Measurements from ENCODE around the gene RBPJ.

The RBPJ gene

DNA sequence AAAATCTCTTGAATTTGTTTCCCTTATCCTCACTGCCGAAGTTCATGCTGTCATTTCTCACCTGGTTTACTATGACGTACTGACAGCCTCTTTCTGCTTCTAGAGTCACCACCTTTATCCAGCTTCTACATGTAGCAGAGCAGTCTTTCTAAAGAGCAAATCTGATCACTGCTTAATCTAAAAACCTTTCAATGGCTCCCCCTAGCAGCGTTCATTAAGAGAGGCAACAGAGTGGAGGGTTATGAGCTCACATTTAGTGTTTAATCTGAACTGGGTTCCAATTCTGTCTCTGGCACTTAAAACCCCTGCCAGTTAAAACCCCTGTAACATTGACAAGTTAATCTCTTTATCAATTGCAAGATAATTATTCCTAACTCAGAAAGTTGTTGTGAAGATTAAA is 4.4 kb downstream of the RBPJ start:
- no peaks in the 10 kb centered on the region for H3K36me3 ChIP-seq
- H3K4me3 ChIP-seq = no peak overlapping the region
- TF ChIP-seq, protein P1, sequence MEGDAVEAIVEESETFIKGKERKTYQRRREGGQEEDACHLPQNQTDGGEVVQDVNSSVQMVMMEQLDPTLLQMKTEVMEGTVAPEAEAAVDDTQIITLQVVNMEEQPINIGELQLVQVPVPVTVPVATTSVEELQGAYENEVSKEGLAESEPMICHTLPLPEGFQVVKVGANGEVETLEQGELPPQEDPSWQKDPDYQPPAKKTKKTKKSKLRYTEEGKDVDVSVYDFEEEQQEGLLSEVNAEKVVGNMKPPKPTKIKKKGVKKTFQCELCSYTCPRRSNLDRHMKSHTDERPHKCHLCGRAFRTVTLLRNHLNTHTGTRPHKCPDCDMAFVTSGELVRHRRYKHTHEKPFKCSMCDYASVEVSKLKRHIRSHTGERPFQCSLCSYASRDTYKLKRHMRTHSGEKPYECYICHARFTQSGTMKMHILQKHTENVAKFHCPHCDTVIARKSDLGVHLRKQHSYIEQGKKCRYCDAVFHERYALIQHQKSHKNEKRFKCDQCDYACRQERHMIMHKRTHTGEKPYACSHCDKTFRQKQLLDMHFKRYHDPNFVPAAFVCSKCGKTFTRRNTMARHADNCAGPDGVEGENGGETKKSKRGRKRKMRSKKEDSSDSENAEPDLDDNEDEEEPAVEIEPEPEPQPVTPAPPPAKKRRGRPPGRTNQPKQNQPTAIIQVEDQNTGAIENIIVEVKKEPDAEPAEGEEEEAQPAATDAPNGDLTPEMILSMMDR (IDR thresholded peaks at IDR 0.05) = no peak
- intact Hi-C loops (cut with DNase I; ENCODE audit: low total_unique reads) = no loop called here
- peaks cover 0 to 36% (median 28%) of the 10 kb centered on the region in 4 donors for H3K4me1 ChIP-seq
- H3K27ac ChIP-seq = no peak overlapping the region
- H3K27me3 ChIP-seq = no peaks in the 10 kb centered on the region
- no peak for DNase-seq
- H3K9me3 ChIP-seq = no peaks in the 10 kb centered on the region

DNA sequence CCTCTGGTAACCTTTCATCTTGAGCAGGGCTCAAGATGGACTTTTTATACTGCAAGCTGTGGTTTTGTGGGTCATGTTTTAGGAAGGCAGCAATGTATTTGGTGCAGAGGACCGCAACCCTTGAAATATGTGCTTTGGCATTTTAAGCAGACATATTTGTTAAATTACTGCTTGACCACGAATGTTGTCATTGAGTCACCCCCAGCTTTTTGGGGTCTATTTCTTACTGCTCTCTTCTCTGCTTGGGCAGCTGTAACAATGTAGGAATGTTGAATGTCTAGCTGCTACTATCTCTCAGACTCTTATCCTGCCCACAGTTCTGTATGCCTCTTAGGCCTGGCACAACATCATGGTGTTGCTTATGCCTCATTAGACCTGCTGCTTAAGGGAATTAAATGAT is 6.0 kb downstream of the RBPJ start:
- TF ChIP-seq, protein P1 (IDR thresholded peaks at IDR 0.05) = no peak
- no peaks in the 10 kb centered on the region for H3K27me3 ChIP-seq
- no peaks in the 10 kb centered on the region for H3K36me3 ChIP-seq
- no peak overlapping the region for H3K27ac ChIP-seq
- H3K4me1 ChIP-seq = peaks cover 0 to 38% (median 29%) of the 10 kb centered on the region in 4 donors
- H3K4me3 ChIP-seq = no peak overlapping the region
- no peaks in the 10 kb centered on the region for H3K9me3 ChIP-seq
- intact Hi-C loops (cut with DNase I; ENCODE audit: low total_unique reads) = no loop called here
- no peak for DNase-seq

DNA sequence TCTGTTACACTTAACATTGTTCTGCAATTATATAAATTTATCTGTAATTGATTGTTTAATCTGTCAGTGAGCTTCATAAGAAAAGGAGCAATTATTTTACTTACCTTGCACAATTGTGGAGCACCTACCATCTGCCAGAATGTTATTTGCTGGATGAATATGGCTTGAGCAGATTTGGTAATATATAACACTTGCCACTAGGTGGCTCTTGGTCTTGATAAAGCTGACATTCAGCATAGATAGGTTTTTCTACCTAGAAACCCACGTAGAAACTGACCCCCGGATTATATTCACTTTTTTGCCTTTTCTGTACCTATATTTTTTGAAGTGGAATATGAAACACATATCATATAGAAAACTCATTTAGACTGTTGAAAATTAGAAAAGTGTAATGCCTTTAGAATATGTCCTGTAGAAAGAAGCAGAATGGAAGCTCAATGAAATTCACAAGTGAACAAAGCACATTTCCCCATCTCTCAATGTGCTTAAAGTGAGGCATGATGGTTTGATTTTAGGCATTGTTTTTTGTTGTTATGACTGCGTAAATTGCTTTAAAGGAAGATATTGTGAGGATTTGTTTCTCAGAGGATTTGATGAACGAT is 9.5 kb downstream of the RBPJ start:
- peaks cover 0 to 7% (median 2%) of the 10 kb centered on the region in 4 donors for H3K4me1 ChIP-seq
- H3K27me3 ChIP-seq = no peaks in the 10 kb centered on the region
- H3K36me3 ChIP-seq = no peaks in the 10 kb centered on the region
- H3K4me3 ChIP-seq = no peak overlapping the region
- intact Hi-C loops (cut with DNase I; ENCODE audit: low total_unique reads) = loop anchor here (5.0 kb wide), 1 partner anchor 82 kb away; no protein-coding TSS in a partner anchor
- TF ChIP-seq, protein P1 (IDR thresholded peaks at IDR 0.05) = peak; percentile 70
- no peak overlapping the region for H3K27ac ChIP-seq
- no peaks in the 10 kb centered on the region for H3K9me3 ChIP-seq
- no peak for DNase-seq

DNA sequence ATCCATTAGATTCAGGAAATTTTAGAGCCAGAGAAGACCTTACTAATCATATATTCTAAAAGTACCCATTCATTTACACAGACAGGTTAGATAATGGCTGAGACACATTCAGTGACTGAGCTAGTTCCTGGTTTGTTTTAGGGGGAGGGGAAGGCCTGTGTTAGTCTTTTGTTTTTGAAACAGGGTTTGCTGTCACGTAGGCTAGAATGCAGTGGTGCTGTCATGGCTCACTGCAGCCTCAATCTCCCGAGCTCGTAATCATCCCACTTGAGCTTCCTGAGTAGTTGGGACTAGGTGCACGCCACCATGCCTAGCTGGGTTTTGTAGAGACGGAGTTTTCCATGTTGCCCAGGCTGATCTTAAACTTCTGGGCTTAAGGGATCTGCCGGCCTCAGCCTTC is 10.1 kb downstream of the RBPJ start:
- peaks cover 0 to 7% (median 2%) of the 10 kb centered on the region in 4 donors for H3K4me1 ChIP-seq
- no peak for DNase-seq
- no peak overlapping the region for H3K4me3 ChIP-seq
- H3K27ac ChIP-seq = no peak overlapping the region
- TF ChIP-seq, protein P1 (IDR thresholded peaks at IDR 0.05) = no peak
- intact Hi-C loops (cut with DNase I; ENCODE audit: low total_unique reads) = loop anchor here (5.0 kb wide), 1 partner anchor 81 kb away; no protein-coding TSS in a partner anchor
- H3K36me3 ChIP-seq = no peaks in the 10 kb centered on the region
- no peaks in the 10 kb centered on the region for H3K9me3 ChIP-seq
- H3K27me3 ChIP-seq = no peaks in the 10 kb centered on the region

DNA sequence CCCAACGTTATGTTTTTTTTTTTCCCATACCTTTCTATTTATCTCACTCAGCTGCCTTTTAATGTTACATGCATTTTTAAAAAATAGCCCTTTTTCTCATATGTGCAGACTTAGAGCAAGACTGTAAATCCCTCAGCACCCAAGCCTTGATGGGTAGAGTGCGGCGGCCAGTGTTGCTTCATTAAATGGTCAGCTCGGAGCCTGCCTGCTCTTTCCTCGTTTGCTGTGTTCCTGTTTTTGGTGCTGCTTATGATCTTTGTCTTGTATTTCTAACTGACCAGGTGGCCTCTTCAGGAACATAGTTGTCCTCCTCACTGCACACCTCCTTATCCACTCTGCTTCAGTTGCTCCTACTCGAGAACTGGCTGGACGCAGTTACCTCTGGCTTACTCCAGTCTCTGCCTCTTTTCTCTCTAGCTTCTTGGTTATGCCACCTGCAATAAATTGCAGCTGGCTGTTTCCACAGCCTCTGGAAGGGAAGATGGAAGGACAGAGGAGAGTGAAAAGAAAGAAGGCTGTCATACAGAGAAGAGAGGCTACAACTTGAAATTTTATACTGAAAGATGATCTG is 10.7 kb downstream of the RBPJ start:
- H3K27ac ChIP-seq = no peak overlapping the region
- no peak overlapping the region for H3K4me3 ChIP-seq
- no peaks in the 10 kb centered on the region for H3K36me3 ChIP-seq
- no peak for DNase-seq
- TF ChIP-seq, protein P1 (IDR thresholded peaks at IDR 0.05) = no peak
- no peaks in the 10 kb centered on the region for H3K27me3 ChIP-seq
- H3K9me3 ChIP-seq = no peaks in the 10 kb centered on the region
- intact Hi-C loops (cut with DNase I; ENCODE audit: low total_unique reads) = loop anchor here (5.0 kb wide), 1 partner anchor 81 kb away; no protein-coding TSS in a partner anchor
- H3K4me1 ChIP-seq = peaks cover 0 to 7% (median 2%) of the 10 kb centered on the region in 4 donors

Measured in tibial artery (tissue), 4 donors.